Measurements from ENCODE around the gene TMC8. TPM values are rescaled to one million over a fixed set of nuclear protein-coding genes. Genes with fewer than 3 reads are reported as not detected.

Gene TMC8
- total RNA-seq, 1 donor from 2014 or later = 0.13 TPM

- DNase-seq (ENCODE audit: low read depth in 2 of 2) = no peak
Observed at GRCh38 chr17:78124081-78124835, 6.3 kb upstream of the TMC8 start.

- DNase-seq (ENCODE audit: low read depth in 2 of 2) = no peak
Observed at GRCh38 chr17:78124836-78125137, 5.8 kb upstream of the TMC8 start.

GRCh38 chr17:78125138-78125913 lies 5.2 kb upstream of the TMC8 start:
- DNase-seq (ENCODE audit: low read depth in 2 of 2) = no peak

GRCh38 chr17:78125976-78126894 lies 4.3 kb upstream of the TMC8 start:
- DNase-seq (ENCODE audit: low read depth in 2 of 2) = no peak

GRCh38 chr17:78126895-78127238 lies 3.7 kb upstream of the TMC8 start:
- no peak for DNase-seq (ENCODE audit: low read depth in 2 of 2)

GRCh38 chr17:78127239-78127887 lies 3.2 kb upstream of the TMC8 start:
- DNase-seq (ENCODE audit: low read depth in 2 of 2) = no peak

- DNase-seq (ENCODE audit: low read depth in 2 of 2) = no peak
Observed at GRCh38 chr17:78127888-78128550, 2.6 kb upstream of the TMC8 start.

GRCh38 chr17:78128551-78129350 lies 1.8 kb upstream of the TMC8 start, which contains the start of gene TMC6:
Gene TMC6 (minus strand): TSS chr17:78128755. CDS start chr17:78126832, 1,923 bp downstream.
- DNase-seq (ENCODE audit: low read depth in 2 of 2) = no peak

GRCh38 chr17:78129351-78130089 lies 1.1 kb upstream of the TMC8 start:
- no peak for DNase-seq (ENCODE audit: low read depth in 2 of 2)

GRCh38 chr17:78130090-78130436 lies 508 bp upstream of the TMC8 start:
- no peak for DNase-seq (ENCODE audit: low read depth in 2 of 2)

GRCh38 chr17:78131172-78132083 lies 857 bp downstream of the TMC8 start:
- no peak for DNase-seq (ENCODE audit: low read depth in 2 of 2)

GRCh38 chr17:78132084-78132676 lies 1.6 kb downstream of the TMC8 start:
- no peak for DNase-seq (ENCODE audit: low read depth in 2 of 2)

GRCh38 chr17:78132767-78133178 lies 2.2 kb downstream of the TMC8 start:
- no peak for DNase-seq (ENCODE audit: low read depth in 2 of 2)

GRCh38 chr17:78133179-78133951 lies 2.8 kb downstream of the TMC8 start:
- no peak for DNase-seq (ENCODE audit: low read depth in 2 of 2)

- peak; percentile 57 to 75 for DNase-seq (ENCODE audit: low read depth in 2 of 2)
Observed at GRCh38 chr17:78133971-78134898, 3.7 kb downstream of the TMC8 start.

GRCh38 chr17:78134899-78135385 lies 4.4 kb downstream of the TMC8 start:
- DNase-seq (ENCODE audit: low read depth in 2 of 2) = no peak
